Measurements from ENCODE around the gene GIPR.

DNA sequence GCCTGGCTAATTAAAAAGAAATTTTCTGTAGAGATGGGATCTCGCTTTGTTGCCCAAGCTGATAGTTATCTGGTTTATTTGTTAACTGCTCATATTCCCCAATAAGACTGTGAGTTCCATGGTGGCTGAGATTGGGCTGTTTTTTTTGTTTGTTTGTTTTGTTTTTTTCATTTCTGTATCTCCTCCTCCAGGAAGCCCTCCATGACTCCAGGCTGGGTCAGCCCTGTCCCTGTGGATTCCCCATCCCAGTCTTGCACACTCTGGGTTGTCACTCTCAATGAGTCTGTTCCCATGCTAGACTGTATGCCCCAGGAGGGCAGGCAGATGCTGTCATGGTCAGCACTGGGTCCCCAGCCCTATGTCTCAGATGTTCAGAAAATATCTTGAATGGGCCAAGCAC is 31.7 kb upstream of the GIPR start:
- no peak for TF ChIP-seq GATA2 (IDR thresholded peaks at IDR 0.05; ENCODE audit: low read depth, low read length)
- no peak for TF ChIP-seq GATA3 (IDR thresholded peaks at IDR 0.05; ENCODE audit: low read depth, low read length)
